IMR-90 (cell line): ENCODE measurements around the gene NQO2. TPM values are rescaled to one million over a fixed set of nuclear protein-coding genes. Genes with fewer than 3 reads are reported as not detected.

Source experiments
- ATAC-seq: fragments of 200-7000 bp; cut with Tn5 transposase; 2 replicates; pipeline ENCODE4 v1.9.1; 2020; ENCODE audit warnings: low read depth, mild to moderate bottlenecking, moderate library complexity
- BruUV-seq: library from RNA; stranded (reverse); fragments of 400-500 nt; replicated peaks from 2 replicates; lab custom pipeline; 2021; lab: Mats Ljungman, UMichigan
- CTCF ChIA-PET: fragments of 300-600 bp; formaldehyde crosslinking; extraction: SDS; loops from one replicate; lab custom pipeline; 2021; ENCODE audit warnings: antibody characterized with exemption; lab: Yijun Ruan, JAX
- POLR2A ChIA-PET: fragments of 300-600 bp; sonication (Branson Sonifier 250); formaldehyde crosslinking; loops from one replicate; lab custom pipeline; 2022; ENCODE audit warnings: antibody characterized with exemption; ENCODE audit not compliant: unreplicated experiment; lab: Charles Lee
- DNase-seq: peaks from one replicate; pipeline ENCODE4 v3.0.0; 2013
- H2AFZ ChIP-seq: replicated peaks from 2 replicates; pipeline ENCODE3; 2013; ENCODE audit warnings: low read length, mild to moderate bottlenecking; ENCODE audit not compliant: poor library complexity
- H2AK5ac ChIP-seq: 2 replicates; pipeline ENCODE4 v1.6.1; 2013; ENCODE audit warnings: low read depth, low read length, inconsistent platforms
- H2AK9ac ChIP-seq: replicated peaks from 2 replicates; pipeline ENCODE3; 2013; ENCODE audit warnings: mild to moderate bottlenecking, low read depth, low read length, moderate library complexity; ENCODE audit not compliant: poor library complexity
- H2BK120ac ChIP-seq: 2 replicates; pipeline ENCODE4 v1.6.1; 2013; ENCODE audit warnings: low read depth, low read length, inconsistent platforms
- H2BK15ac ChIP-seq: 3 replicates; pipeline ENCODE4 v1.6.1; 2013; ENCODE audit warnings: low read depth, low read length, inconsistent platforms
- H2BK20ac ChIP-seq: 2 replicates; pipeline ENCODE4 v1.6.1; 2013; ENCODE audit warnings: low read depth, mild to moderate bottlenecking, inconsistent platforms, low read length, moderate library complexity
- H2BK5ac ChIP-seq: 2 replicates; pipeline ENCODE4 v1.6.1; 2013; ENCODE audit warnings: mild to moderate bottlenecking, low read depth, low read length, inconsistent platforms; ENCODE audit not compliant: poor library complexity, severe bottlenecking
- H3K14ac ChIP-seq: replicated peaks from 2 replicates; pipeline ENCODE4 v1.6.1; 2013; ENCODE audit warnings: low read depth, low read length, inconsistent platforms
- H3K18ac ChIP-seq: 2 replicates; pipeline ENCODE4 v1.6.1; 2013; ENCODE audit warnings: low read depth, low read length, control low read depth
- H3K23ac ChIP-seq: 2 replicates; pipeline ENCODE4 v1.6.1; 2013; ENCODE audit warnings: low read depth, low read length, inconsistent platforms
- H3K27ac ChIP-seq: 2 replicates; pipeline ENCODE4 v1.5.1; 2013; ENCODE audit warnings: mild to moderate bottlenecking, control low read depth, low read length; ENCODE audit not compliant: insufficient read depth
- H3K27me3 ChIP-seq: 2 replicates; pipeline ENCODE4 v1.6.1; 2013; ENCODE audit warnings: low read length; ENCODE audit not compliant: control insufficient read depth, insufficient read depth
- H3K36me3 ChIP-seq: 2 replicates; pipeline ENCODE4 v1.6.1; 2013; ENCODE audit warnings: low read length, mixed read lengths; ENCODE audit not compliant: control insufficient read depth, insufficient read depth
- H3K4ac ChIP-seq: 2 replicates; pipeline ENCODE4 v1.6.1; 2013; ENCODE audit warnings: low read depth, low read length, inconsistent platforms
- H3K4me1 ChIP-seq: 2 replicates; pipeline ENCODE4 v1.6.1; 2013; ENCODE audit warnings: low read length, mixed read lengths; ENCODE audit not compliant: control insufficient read depth, insufficient read depth
- H3K4me2 ChIP-seq: 2 replicates; pipeline ENCODE4 v1.6.1; 2013; ENCODE audit warnings: low read depth, mild to moderate bottlenecking, control low read depth, low read length, moderate library complexity
- H3K4me3 ChIP-seq: 2 replicates; pipeline ENCODE4 v1.5.1; 2013; ENCODE audit warnings: low read depth, mild to moderate bottlenecking, control low read depth, low read length, moderate library complexity; ENCODE audit not compliant: insufficient read depth
- H3K56ac ChIP-seq: 2 replicates; pipeline ENCODE4 v1.6.1; 2013; ENCODE audit warnings: low read length, inconsistent platforms; ENCODE audit not compliant: insufficient read depth; ENCODE audit errors: extremely low read depth
- H3K79me1 ChIP-seq, 2 experiments: 2 replicates each; pipeline ENCODE4 v1.6.1; 2013; ENCODE audit warnings: low read length in 2 of 2, inconsistent platforms in 1 of 2, low read depth in 1 of 2
- H3K9ac ChIP-seq: 2 replicates; pipeline ENCODE4 v1.6.1; 2013; ENCODE audit warnings: low read depth, low read length, control low read depth
- H3K9me1 ChIP-seq: 2 replicates; pipeline ENCODE4 v1.6.1; 2013; ENCODE audit warnings: low read length, inconsistent platforms; ENCODE audit not compliant: insufficient read depth
- H3K9me3 ChIP-seq: 2 replicates; pipeline ENCODE4 v1.6.1; 2013; ENCODE audit warnings: low read length; ENCODE audit not compliant: control insufficient read depth, insufficient read depth
- H4K20me1 ChIP-seq: 2 replicates; pipeline ENCODE4 v1.6.1; 2013; ENCODE audit warnings: low read length, inconsistent platforms; ENCODE audit not compliant: insufficient read depth
- H4K5ac ChIP-seq: 2 replicates; pipeline ENCODE4 v1.6.1; 2013; ENCODE audit warnings: mild to moderate bottlenecking, low read depth, low read length, control low read depth
- H4K8ac ChIP-seq, 2 experiments: 2 replicates each; pipeline ENCODE4 v1.6.1; 2013; ENCODE audit warnings: low read depth in 2 of 2, low read length in 2 of 2, control low read depth in 1 of 2, inconsistent platforms in 1 of 2
- H4K91ac ChIP-seq: 2 replicates; pipeline ENCODE4 v1.6.1; 2013; ENCODE audit warnings: low read depth, low read length, inconsistent platforms; ENCODE audit not compliant: insufficient read depth
- CEBPB ChIP-seq: IDR thresholded peaks from 2 replicates; pipeline ENCODE4 v1.6.1; 2012; ENCODE audit warnings: low read depth, low read length, improper control_type of control experiment
- MAFK ChIP-seq: IDR thresholded peaks from 2 replicates; pipeline ENCODE4 v1.6.1; 2012; ENCODE audit warnings: low read depth, low read length, improper control_type of control experiment
- RCOR1 ChIP-seq: IDR thresholded peaks from 2 replicates; pipeline ENCODE4 v1.6.1; 2012; ENCODE audit warnings: mild to moderate bottlenecking, low read length, improper control_type of control experiment; ENCODE audit not compliant: insufficient replicate concordance
- WGBS, 2 experiments: methylation state at CpG; one replicate each; pipeline versions ENCODE4 v1.1.5 to v1.1.7; 2013; ENCODE audit warnings: missing lambda C conversion rate in 2 of 2; ENCODE audit not compliant: insufficient read length in 1 of 2; ENCODE audit errors: extremely low coverage in 2 of 2; 5-methylcytosine and 5-hydroxymethylcytosine counted together
- dilution Hi-C: fragments of 300-500 bp; cut with HindIII; formaldehyde crosslinking; loops from one replicate; pipeline ENCODE4 v1.14.3; 2018; ENCODE audit warnings: low sequenced_read_pairs; ENCODE audit not compliant: unreplicated experiment
- in situ Hi-C: fragments of 300-500 bp; cut with MboI; formaldehyde crosslinking; loops from 3 replicates; pipeline ENCODE4 v1.14.3; 2019; ENCODE audit warnings: low sequenced_read_pairs, inconsistent platforms, mixed read lengths
- intact Hi-C: fragments of 100-400 bp; cut with micrococcal nuclease; formaldehyde crosslinking; loops from 2 replicates; pipeline ENCODE4 v1.10.0; 2022
- polyA plus RNA-seq, 3 experiments: library from polyadenylated mRNA; depleted of rRNA; stranded (reverse); fragments of >200 nt; gene quantifications; 2 replicates each; pipeline ENCODE4 v1.2.3, GENCODE V29; 2012; ENCODE audit warnings: low replicate concordance in 1 of 3
- total RNA-seq: library from RNA; depleted of rRNA; stranded (reverse); fragments of >200 nt; gene quantifications from 2 replicates; pipeline ENCODE4 v1.2.3, GENCODE V29; 2012

NQO2 gene
- total and polyA plus RNA-seq, 2 of the 4 experiments (the other 2 are of a cell fraction): 42.5 to 72.1 TPM

DNA sequence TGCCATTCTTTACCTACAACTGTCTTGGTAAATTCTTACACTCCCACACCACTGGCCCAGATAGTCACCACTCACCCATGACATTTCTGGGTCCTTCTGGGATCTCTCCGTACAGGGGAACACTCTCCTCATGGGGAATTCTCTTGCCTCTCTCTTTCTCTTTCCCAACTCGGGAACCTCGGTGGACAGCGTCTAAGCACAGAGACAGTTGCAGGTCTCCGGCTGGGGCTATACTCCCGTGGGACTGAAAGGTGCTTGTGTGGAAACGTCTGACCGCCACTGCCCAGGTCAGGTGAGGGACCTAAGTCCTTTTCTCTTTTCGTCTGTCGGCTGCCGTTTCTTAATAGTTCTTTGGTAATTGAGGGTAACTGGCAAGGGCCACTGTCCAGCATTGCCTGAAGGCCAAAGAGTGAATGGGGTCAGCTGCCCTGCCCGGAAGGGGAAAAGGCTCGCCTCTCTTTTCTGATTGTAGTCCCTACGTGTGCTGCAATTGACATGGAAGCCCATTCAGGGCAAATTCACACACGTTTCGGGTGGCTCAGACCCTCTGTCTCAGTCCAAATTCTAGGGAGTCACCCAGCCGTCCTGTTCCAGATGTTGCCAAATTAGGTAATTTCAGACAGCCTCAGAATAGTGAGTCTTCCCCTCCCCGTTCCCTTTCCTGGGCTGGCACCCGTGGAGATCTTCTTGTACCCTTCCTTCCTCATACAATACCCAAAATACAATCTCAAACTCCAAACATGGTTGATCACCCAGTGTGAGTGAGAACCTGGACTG, 37.4 kb downstream of the NQO2 start:
- H3K27ac ChIP-seq: no peak overlapping the region
- H4K5ac ChIP-seq: no peak overlapping the region
- no peak overlapping the region for H2AK5ac ChIP-seq
- ATAC-seq (no peak), DNase-seq (no peak)
- H3K9ac ChIP-seq: no peak overlapping the region
- H4K20me1 ChIP-seq: no peaks in the 10 kb centered on the region
- H2BK20ac ChIP-seq: no peak overlapping the region
- no peak overlapping the region for H3K18ac ChIP-seq
- no peak overlapping the region for H3K4me3 ChIP-seq
- ChIA-PET POLR2A (no interaction called here), CTCF (no interaction called here)
- H3K27me3 ChIP-seq: peaks cover 11% of the 10 kb centered on the region
- H3K4me2 ChIP-seq: no peak overlapping the region
- WGBS, 2 experiments: 72% methylated on average over 6 of the region's 19 CpGs; no CpG with 5 or more reads in 1 of the 2 experiments
- H3K56ac ChIP-seq: no peak overlapping the region
- H2AFZ ChIP-seq: no peak overlapping the region
- no peak for TF ChIP-seq MAFK
- TF ChIP-seq RCOR1: no peak
- TF ChIP-seq CEBPB: no peak
- H3K23ac ChIP-seq: no peak overlapping the region
- intact Hi-C loops (no loop called here), in situ Hi-C loops (no loop called here), dilution Hi-C loops (no loop called here)
- H3K14ac ChIP-seq: no peak overlapping the region
- H3K9me1 ChIP-seq: no peaks in the 10 kb centered on the region
- H4K91ac ChIP-seq: no peak overlapping the region
- no peak overlapping the region for H2BK120ac ChIP-seq
- BruUV-seq: no TSS peak
- no peak overlapping the region for H2BK5ac ChIP-seq
- no peak overlapping the region for H2AK9ac ChIP-seq
- peaks cover 2% of the 10 kb centered on the region; the same call in 1 of the 2 replicates for H3K4me1 ChIP-seq
- H3K79me1 ChIP-seq: no peaks in the 10 kb centered on the region
- no peaks in the 10 kb centered on the region for H3K36me3 ChIP-seq
- no peak overlapping the region for H3K4ac ChIP-seq
- H3K9me3 ChIP-seq: no peaks in the 10 kb centered on the region
- H2BK15ac ChIP-seq: no peak overlapping the region
- H4K8ac ChIP-seq: no peak overlapping the region
